Stimulated activated CD4-positive, alpha-beta T cell treated with anti-CD3 and anti-CD28 coated beads, Interleukin-4, amount 100 ng/mL, for 48 hours (primary cell): ENCODE results near the gene MLPH.

ENCODE experiments used
- DNase-seq, 2 donors: peaks; one replicate each; pipeline ENCODE4 v3.0.0-alpha.2; 2020; ENCODE audit warnings: low read depth in 2 of 2

MLPH gene

DNA sequence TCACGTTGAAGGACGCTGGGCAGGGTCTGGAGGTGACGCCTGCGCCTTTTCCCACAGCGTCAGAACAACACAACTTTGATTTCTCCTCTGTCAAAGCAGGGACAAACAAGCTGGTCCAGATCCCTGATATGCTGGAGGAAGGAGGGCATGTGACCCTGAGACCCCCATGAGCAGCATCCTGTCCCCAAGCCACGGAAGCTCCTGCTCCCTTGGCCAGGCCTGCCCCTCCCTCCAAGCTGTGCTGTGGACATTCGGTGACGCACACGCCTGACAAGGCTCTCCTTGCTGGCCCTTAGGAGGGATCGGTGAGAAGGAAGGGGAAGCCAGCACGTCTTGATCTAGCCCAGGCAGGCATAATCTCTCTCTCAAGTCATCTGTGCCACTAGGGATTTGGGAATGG is 11.3 kb downstream of the MLPH start:
- DNase-seq: no peak

DNA sequence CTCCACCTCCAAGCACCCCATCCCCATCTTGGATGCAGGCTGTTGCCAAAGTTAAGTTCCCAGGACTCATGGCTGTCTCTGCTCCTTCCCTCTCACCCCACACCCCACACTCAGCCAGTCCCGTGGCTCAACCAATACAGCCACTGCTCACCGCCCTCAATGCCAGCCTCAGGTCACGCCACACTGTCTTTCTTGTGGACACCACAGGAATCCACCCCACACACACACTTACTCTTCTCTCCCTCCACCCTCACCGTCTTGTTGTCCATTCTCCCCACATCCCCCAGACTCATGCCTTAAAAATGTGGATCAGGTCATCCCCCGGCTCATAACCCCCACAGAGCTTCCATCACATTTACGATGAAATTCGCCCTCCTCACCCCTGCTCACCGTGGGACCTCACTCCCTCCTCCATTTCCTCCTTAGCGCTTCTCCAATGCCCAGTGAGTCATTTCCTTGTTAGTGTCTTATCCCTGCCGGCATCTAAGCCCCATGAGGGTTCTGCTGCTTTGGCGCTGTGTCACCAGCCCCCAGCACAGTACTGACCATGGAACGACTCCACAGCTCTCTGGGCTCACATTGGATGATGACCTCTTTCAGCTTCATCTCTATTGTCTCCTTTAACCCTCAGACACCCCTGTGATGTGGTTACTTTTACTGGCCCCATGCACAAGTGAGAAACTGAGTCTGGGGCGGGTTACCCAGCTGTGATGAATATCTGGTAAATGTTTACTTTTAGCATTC is 13.8 kb downstream of the MLPH start:
- no peak for DNase-seq

DNA sequence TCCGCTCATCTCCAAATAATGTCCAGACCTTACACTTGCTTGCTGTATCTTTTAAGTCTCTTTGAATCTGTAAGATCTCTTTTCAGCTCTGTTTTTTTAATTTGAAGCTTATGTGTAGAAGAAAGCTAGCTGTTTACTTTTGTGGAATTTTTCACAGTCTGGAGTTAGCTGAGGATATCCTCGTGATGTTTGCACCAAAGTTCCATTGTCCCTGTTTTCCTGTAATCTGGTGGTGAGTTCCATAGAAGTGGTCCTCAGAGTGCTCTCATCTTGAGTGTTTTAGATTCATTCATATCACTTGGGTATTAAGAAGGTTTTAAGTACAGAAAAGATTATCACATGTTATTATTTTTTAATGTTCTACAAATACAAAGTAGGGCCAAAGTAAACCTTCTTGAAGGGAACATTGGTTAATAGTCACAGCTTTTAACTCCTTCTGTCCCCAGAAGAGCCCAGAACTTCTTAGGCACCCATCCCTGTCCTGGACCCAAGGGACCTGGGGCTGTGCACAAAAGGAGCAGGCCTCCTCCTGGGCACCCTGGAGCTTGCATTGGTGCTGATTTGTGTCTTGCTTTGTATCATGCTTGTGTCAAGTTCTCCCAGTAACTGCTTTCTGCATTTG is 15.0 kb downstream of the MLPH start:
- no peak for DNase-seq

DNA sequence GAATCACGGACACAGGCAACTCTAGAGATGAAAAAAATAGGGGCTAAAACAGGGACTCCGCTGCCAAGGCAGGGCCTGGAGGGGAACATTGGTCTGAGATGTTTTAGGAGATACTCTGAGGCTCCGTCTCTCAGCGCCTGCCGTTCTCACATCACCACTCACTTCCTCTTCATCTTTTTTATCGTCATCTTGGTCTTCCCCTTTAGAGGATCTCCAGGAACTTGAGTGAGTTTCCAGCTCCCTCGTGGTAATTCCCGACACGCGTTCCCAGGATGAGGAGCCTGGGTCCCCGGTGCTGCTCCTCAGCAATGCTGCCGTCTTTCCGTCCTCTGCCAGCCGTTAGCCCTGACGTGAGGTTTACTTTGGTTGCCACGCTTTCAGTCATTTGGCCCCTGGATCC is 16.1 kb downstream of the MLPH start:
- DNase-seq: no peak

DNA sequence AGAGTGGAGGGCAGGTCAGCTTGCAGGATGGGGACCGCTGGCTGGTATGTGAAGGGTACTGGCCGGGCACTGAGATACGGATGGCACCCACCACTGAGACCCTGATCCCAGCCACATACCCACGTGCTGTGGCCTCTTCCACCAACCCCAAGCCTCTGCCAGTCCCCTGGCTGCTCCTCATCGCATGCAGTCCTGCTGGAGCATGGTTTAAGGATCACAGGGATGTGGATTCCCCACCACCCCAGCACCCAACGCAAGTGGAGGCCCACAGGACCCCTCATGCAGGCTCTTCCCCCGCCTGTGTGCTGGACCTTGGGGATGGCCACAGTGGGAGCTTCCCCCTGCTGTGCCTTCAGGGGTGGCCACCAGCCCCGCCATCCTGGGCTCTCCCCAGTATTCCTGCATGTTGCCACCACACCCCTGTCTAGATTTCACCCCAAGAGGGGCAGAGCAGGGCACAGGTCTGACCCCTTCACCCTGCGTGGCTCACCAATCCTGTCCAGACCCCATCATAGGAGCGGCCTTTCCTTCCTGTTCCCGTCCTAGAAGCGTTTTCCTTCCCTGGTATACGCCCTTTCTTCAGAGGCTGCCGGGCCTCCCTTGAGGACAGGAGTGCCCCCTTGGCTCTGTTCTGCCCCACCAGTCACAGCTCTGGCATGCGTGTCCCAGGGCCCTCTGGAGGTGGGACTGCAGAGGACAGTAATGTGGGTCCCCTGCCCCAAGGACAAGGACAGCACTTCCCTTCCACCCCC is 18.3 kb downstream of the MLPH start:
- no peak for DNase-seq

DNA sequence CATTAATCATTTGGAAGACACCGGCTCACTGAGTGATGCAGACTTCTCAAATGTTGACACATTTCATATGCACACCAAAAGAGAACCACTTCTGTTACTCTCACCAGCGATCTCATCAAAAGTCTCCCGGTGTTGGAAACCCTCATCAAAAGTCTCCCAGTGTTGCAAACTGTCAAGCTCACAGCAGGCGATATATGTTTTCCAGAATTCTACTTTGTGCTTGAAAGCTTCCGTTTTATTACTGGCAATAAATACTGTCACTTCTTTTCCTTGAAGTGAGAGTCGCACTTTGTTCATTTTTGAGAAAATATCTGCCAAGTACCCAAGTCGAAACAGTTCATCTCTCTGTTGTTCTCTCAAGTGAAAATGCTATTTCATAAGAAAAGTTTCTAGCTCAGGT is 20.5 kb downstream of the MLPH start:
- DNase-seq: no peak

DNA sequence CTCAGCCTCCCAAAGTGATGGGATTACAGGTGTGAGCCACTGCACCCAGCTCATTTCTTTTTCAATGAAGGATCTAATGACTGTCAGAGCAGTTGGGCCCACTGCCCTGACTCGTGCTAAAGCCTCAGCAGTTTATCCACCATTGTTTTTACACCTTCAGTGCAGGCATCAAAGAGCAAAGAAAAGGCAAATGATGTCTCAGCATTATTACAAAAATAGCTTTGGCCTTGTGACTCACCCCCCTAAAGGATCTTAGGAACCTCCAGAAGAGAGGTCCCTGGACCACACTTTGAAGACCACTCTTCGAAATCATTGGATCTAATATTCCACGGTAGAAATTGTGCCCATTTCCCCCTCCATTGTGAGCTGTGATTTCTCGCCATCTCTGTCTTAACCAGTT is 21.3 kb downstream of the MLPH start:
- DNase-seq: no peak

DNA sequence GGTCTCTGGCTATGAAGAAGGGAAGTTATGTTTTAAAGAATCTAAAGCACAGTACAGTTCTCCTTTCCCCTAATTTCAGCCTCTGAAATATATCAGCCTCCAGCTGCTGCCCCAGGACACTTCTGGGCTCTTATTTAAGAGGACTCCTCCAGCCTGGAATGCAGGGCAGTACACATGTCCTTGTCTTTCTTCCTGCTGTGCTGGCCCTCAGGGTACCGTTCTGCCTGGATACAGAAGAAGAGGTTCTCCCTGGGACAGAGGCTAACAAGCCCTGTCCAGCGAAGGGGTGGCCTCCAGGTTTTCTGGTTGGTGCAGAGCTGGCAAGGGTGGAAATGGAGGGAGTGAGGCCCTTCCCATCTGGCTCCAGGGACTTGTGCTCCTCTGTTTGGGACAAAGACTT is 22.1 kb downstream of the MLPH start:
- no peak for DNase-seq

DNA sequence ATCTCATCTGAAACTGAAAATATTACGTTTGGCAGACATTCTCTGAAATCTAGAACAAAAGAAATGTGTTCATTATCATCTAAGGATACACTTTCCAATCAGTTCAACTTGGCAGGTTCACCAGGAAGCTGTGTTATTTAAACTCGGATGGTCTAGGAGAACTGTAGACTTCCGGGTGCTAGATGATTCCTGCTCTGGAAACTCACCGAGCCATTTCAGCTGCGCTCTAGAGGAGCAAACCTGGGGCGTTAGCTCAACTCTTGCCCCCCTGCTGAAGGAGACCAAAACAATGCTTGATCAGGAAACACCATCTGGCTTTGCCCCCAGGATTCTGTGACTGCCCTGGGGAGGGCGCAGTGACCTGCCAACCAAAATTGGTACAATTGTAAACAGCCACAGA is 22.9 kb downstream of the MLPH start:
- no peak for DNase-seq

DNA sequence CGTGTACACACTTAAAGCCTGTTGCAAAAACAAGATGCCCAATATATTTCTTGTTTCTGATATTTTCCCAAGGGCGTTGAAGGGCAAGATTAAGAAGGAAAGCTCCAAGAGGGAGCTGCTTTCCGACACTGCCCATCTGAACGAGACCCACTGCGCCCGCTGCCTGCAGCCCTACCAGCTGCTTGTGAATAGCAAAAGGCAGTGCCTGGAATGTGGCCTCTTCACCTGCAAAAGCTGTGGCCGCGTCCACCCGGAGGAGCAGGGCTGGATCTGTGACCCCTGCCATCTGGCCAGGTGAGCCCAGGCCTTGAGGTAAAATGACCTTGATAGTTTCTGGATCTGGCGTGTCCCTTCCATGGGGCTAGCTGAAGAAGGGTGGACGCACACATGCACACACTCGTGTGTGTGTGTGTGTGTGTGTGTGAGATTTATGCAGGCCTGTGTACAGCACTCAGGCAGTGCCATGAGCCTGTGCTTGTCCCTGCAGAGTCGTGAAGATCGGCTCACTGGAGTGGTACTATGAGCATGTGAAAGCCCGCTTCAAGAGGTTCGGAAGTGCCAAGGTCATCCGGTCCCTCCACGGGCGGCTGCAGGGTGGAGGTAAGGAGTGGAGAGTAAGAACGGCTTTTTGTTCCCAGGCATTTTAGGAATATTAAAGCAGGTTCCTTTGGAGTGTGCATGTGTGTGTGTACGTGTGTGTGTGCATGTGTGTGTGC is 23.6 kb downstream of the MLPH start:
- no peak for DNase-seq

DNA sequence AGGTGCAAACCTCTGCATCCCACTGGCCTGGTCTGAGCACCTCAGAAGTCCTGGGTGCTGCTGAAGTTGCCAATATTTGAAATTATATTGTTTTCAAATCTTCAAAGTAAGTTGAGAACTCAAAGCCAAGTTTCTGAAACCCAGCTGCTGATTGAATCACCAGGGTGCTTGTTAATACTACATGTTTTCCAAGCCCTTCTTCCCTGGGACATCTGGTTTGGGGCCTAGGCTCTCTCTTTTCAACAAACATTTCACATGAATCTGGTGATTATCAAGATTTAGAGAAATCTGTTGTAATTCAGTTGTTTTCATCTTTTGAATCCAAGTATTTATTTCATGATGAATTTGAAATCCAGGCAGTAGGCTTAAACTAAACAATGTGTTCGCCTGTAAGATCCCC is 24.4 kb downstream of the MLPH start:
- DNase-seq: no peak

DNA sequence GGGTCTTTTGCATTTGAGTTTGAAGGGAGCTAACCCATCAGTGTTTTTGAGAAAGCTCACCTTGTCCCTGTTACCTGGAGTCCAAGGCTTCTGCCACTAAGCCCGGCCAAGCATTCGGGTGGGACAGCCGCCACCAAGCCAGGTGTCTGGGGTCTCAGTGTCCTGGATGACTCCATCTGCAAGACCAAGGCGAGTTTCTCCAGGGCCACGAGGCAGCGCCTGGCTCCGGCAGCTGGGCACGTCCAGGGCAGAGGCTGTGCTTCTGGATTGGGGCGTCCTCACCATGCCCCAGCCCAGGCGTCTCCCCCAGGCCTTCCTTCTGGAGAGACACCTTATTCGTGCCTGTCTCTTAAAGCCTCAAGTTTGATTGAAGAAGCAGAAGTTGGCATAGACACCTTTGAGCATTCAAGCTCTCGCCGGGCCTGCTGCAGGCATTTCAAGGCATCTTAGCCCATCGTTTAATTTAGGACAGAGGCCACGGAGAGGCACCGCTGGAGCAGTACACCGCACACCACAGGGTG is 24.9 kb downstream of the MLPH start:
- DNase-seq: no peak

DNA sequence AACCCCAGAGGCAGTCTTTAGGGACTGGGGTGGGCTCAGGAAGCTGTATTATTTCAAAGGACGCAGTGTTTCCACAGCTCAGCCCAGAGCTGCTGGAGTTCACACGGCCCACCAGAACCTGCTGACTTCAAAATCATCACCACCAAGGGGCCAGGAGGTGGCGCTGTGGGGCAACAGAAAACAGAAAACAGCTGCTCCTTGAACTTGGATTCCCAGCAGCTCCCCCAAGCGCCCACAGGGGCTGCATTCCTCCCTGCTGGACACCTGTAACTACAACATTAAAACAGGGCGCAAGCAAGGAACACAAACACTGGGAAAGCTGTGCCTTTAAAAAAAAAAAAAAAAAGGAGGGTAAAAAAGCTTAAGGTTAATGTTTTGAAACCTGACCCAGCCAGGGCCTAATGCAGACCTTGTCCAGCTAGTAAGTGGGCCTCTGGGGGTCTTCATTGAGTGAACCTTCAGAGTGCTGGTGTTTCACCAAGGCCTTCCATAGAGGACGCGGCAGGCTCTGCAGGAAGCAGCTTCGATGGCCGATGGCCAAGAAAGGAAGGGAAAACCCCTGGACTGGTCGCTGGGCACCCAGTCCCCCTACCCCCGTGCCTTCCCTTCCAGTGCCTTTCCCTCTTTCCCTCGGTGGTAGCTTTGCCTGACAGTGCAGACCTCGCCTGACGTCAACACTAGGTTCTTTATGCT is 25.9 kb downstream of the MLPH start:
- peak; percentile 70 to 75 for DNase-seq

DNA sequence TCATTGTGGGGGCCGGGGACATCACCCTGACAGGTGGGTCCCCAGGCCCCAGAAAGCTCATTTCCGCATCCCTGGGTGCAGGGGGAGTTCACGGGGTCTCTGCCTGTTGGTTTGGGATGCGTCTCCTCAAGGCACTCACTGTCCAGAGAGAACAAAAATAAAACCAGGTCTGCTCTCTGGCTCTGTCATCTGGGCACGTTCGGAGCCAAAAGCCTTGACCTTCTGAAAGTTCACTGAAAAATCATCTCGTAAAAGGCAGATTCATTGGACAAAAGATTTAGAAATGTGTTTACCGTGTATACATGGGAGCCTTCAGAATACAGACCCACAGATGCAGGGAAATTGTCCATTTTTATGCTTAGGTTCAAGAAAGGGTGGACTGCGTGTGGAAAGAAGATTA is 26.6 kb downstream of the MLPH start:
- no peak for DNase-seq

DNA sequence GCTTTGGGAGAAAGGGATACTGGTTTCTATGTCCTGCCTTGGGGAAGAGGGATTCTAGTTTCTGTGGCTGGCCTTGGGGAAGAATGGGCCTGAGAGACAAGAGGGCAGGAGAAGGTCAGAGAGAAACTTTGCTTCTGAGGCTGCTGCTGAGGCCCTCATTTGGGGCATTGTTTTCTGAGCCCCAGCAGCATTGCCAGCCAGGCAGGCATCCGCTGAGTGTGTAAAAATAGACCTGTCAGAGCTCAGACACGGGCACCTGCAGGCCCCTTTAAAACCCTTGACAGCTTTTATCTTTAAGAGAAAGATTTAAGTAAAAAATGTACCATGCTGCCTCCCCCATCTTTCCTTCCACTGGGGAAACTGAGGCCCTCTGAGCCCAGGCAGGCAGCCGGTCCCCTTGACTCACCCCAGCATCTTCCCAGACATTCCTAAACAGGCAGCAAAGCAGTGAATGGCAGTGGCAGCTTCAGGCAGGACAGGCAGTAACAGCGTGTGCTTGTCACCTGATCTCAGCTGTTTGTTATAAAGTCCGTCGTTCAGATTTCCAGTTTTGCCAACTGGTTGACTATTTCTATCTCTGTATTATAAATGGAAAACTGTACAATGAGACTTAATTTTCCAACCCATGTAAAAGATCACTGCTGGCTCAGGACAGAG is 27.6 kb downstream of the MLPH start:
- DNase-seq: no peak

DNA sequence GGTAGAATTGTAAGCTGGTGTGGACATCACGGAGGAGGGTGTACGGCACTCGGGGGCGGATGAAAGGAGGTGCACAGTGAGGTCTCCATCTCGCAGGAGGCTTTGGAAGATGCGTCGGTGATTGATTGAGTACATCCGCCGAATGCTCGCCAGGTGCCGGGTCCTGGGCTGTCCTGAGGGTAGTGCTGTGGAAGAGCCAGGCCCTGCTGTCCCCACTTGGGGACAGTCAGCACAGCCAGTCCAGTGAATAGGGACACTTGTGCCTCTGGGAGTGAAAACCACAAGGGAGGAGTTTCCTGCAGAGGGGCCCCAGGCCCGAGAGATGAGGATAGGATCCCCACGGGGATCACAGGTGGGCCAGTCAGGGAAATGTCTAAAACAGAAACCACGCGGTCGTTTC is 28.1 kb downstream of the MLPH start:
- no peak for DNase-seq

DNA sequence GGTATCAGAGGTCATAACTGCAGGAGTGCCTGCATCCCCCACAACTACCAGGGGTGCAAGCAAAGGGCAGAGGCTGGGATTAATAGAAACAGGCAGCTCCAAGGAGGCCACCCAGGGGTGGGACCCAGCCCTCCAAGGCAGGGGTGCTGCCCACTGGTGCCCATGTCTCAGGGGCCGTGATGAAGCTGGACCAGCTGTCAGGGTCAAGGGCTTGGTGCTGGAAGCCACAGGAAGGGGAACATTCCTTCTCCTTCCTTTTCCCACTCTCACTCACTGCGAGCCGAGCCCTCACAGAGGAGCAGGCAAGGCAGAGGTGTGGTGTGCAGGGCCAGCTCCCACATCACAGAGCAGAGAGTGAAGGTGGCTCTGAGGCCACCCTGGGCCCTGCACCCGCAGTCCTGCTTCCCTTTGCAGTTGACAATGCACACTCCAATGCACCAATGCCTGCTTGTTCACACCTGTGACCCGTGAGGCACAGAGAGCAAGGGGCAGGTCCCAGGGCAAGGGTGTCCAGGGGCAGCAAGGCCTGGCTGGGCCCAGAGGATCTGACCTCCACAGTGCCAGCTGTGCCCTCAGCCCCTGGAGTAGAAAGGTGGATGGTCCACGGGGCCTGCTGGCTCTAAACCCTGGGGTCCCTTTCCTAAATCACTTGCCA is 28.7 kb downstream of the MLPH start:
- DNase-seq: no peak

DNA sequence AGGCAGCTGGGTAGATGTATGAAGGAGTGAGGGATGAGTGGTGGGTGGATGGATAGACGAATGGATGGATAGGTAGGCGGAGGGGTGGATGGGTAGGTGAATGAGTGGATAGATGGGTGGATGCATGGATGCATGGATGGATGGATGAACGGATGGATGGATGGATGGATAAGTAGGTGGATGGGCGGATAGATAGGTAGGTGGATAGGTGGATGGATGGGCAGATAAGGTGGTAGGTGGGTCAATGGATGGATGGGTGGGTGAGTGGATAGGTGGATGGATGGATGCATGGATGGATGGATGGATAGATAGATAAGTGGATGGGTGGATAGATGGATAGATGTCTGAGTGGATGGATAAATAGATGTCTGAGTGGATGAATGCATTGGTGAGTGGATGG is 30.1 kb downstream of the MLPH start:
- DNase-seq: no peak

DNA sequence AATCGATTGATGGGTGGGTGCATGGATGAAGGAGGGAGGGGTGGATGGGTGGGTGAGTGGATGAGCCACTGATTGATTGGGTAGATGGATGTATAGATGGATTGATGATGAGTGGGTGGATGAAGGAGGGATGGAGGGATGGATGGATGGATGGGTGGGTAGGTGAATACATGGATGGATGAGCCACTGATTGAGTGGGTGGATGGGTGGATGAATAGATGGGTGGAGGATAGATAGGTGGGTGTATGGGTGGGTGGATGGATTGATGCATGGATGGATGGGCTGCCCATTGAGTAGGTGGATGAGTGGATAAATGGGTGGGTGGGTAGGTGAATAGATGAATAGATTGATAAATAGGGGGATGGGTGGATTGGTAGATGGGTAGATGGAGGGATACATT is 30.9 kb downstream of the MLPH start:
- no peak for DNase-seq

DNA sequence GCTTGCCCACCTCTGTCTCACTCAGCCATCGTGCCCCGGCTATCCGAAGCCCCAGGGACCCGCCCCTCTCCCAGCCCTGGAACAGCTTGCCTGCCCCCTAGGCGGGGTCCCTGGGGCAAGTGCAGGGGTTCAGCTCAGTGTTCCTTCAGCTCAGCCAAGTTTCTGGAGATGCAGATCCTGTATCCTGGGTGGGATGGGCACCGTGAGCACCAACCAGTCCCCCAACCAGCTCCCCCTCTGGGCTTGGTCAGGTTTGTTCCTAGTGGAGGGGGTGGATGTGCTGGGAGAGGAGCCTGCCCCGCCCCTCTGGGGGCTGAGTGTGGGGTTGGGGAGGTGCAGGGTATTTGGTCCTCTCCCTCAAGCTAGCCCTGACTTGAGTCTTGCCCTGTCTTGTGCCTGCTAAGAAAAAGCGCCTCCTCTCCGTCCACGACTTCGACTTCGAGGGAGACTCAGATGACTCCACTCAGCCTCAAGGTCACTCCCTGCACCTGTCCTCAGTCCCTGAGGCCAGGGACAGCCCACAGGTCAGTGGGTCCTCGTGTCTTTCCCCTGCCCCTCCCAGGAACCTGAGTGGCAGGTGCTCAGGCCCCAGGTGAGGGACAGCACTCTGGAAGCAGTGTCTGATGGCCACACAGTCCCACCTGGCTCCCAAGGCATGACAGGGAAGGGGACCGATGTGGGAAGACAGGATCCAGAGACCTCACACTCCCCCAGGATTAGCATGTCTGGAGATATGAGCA is 32.6 kb downstream of the MLPH start:
- DNase-seq: no peak
